HEK293 (cell line): ENCODE results near the gene ATE1.

ENCODE experiments used
- CTCF ChIP-seq: fragments of 450-650 bp; formaldehyde crosslinking; IDR thresholded peaks from 2 replicates; pipeline ENCODE4 v1.5.1; 2016; ENCODE audit warnings: missing biosample characterization, missing genetic modification characterization
- HOXC10 ChIP-seq: sonication (generic); formaldehyde crosslinking; IDR thresholded peaks from 2 replicates; pipeline ENCODE4 v1.8.1; 2023; ENCODE audit warnings: mild to moderate bottlenecking, missing genetic modification reagents
- ZFP69B ChIP-seq: fragments of 450-650 bp; formaldehyde crosslinking; IDR thresholded peaks from 2 replicates; pipeline ENCODE4 v1.5.1; 2016; ENCODE audit warnings: missing biosample characterization, missing genetic modification characterization
- ZNF132 ChIP-seq: fragments of 450-650 bp; formaldehyde crosslinking; IDR thresholded peaks from 2 replicates; pipeline ENCODE4 v1.5.1; 2017; ENCODE audit warnings: missing biosample characterization, missing genetic modification characterization, borderline replicate concordance
- ZNF157 ChIP-seq: fragments of 450-650 bp; formaldehyde crosslinking; IDR thresholded peaks from 2 replicates; pipeline ENCODE4 v1.5.1; 2016; ENCODE audit warnings: missing biosample characterization, missing genetic modification characterization
- ZNF274 ChIP-seq, 2 experiments: fragments of 200-500 bp in 1 of 2; fragments of 450-650 bp in 1 of 2; sonication (Bioruptor generic) in 1 of 2; formaldehyde crosslinking in 1 of 2; IDR thresholded peaks; 2 replicates each; pipeline versions ENCODE4 v1.5.1 to v1.6.1; 2014 to 2016; ENCODE audit warnings: borderline replicate concordance in 1 of 2, inconsistent platforms in 1 of 2, low read length in 1 of 2, missing biosample characterization in 1 of 2, missing genetic modification characterization in 1 of 2
- ZNF341 ChIP-seq: fragments of 450-650 bp; formaldehyde crosslinking; IDR thresholded peaks from 2 replicates; pipeline ENCODE4; 2016; ENCODE audit warnings: low read depth, missing biosample characterization, missing genetic modification characterization
- ZNF660 ChIP-seq: fragments of 450-650 bp; IDR thresholded peaks from 2 replicates; pipeline ENCODE4 v1.5.1; 2018; ENCODE audit warnings: missing biosample characterization, mild to moderate bottlenecking, missing genetic modification characterization
- ZSCAN30 ChIP-seq: fragments of 450-650 bp; IDR thresholded peaks from 2 replicates; pipeline ENCODE4 v1.5.1; 2018; ENCODE audit warnings: missing biosample characterization, mild to moderate bottlenecking, missing genetic modification characterization, moderate library complexity
- TF ChIP-seq, protein P1 (sequence below): fragments of 450-650 bp; formaldehyde crosslinking; IDR thresholded peaks from 2 replicates; pipeline ENCODE4 v1.5.1; 2017; ENCODE audit warnings: missing biosample characterization, missing genetic modification characterization

- TF ChIP-seq ZSCAN30 (tag by site-specific recombination) (no peak), ZNF660 (tag by site-specific recombination) (no peak), CTCF (tag by site-specific recombination) (no peak), ZNF157 (no peak), ZNF274 (IDR thresholded peaks at IDR 0.05; ENCODE audit: low read length) (no peak), ZNF274 (tag by site-specific recombination; IDR thresholded peaks at IDR 0.05; ENCODE audit: borderline replicate concordance) (no peak), ZFP69B (tag by site-specific recombination) (no peak), HOXC10 (no peak), ZNF341 (tag by site-specific recombination) (no peak), ZNF132 (tag by site-specific recombination) (no peak)
- TF ChIP-seq, protein P1, sequence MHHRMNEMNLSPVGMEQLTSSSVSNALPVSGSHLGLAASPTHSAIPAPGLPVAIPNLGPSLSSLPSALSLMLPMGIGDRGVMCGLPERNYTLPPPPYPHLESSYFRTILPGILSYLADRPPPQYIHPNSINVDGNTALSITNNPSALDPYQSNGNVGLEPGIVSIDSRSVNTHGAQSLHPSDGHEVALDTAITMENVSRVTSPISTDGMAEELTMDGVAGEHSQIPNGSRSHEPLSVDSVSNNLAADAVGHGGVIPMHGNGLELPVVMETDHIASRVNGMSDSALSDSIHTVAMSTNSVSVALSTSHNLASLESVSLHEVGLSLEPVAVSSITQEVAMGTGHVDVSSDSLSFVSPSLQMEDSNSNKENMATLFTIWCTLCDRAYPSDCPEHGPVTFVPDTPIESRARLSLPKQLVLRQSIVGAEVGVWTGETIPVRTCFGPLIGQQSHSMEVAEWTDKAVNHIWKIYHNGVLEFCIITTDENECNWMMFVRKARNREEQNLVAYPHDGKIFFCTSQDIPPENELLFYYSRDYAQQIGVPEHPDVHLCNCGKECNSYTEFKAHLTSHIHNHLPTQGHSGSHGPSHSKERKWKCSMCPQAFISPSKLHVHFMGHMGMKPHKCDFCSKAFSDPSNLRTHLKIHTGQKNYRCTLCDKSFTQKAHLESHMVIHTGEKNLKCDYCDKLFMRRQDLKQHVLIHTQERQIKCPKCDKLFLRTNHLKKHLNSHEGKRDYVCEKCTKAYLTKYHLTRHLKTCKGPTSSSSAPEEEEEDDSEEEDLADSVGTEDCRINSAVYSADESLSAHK, result no peak
These were observed 48.4 kb downstream of the ATE1 start for GRCh38 chr10:121879476-121879875.
